Calu3 (cell line): ENCODE results near the gene GNPTAB. TPM values are rescaled to one million over a fixed set of nuclear protein-coding genes. Genes with fewer than 3 reads are reported as not detected.

Source experiments
- BruUV-seq: library from RNA; stranded (reverse); fragments of 400-500 nt; replicated peaks from 2 replicates; lab custom pipeline; 2021; lab: Mats Ljungman, UMichigan
- CTCF ChIA-PET: fragments of 300-600 bp; sonication (Branson Sonifier 250); formaldehyde crosslinking; loops from one replicate; lab custom pipeline; 2022; ENCODE audit warnings: antibody characterized with exemption; lab: Charles Lee
- DNase-seq: peaks from one replicate; pipeline ENCODE4 v3.0.0; 2022
- H3K27ac Mint-ChIP-seq: one replicate; pipeline ENCODE4 v1.8.0; 2022; ENCODE audit warnings: mixed read lengths; ENCODE audit not compliant: unreplicated experiment
- H3K27me3 Mint-ChIP-seq: one replicate; pipeline ENCODE4 v1.8.0; 2022; ENCODE audit warnings: mixed read lengths; ENCODE audit not compliant: unreplicated experiment
- H3K36me3 Mint-ChIP-seq: one replicate; pipeline ENCODE4 v1.8.0; 2022; ENCODE audit warnings: mild to moderate bottlenecking, moderate library complexity, mixed read lengths; ENCODE audit not compliant: insufficient read depth, unreplicated experiment
- H3K4me1 Mint-ChIP-seq: one replicate; pipeline ENCODE4 v1.8.0; 2022; ENCODE audit warnings: mild to moderate bottlenecking, low read depth, mixed read lengths; ENCODE audit not compliant: unreplicated experiment
- H3K4me3 Mint-ChIP-seq: one replicate; pipeline ENCODE4 v1.8.0; 2022; ENCODE audit warnings: mild to moderate bottlenecking, low read depth, moderate library complexity, mixed read lengths; ENCODE audit not compliant: unreplicated experiment
- H3K9me3 Mint-ChIP-seq: one replicate; pipeline ENCODE4 v1.8.0; 2022; ENCODE audit warnings: low read depth, mixed read lengths; ENCODE audit not compliant: unreplicated experiment
- intact Hi-C: fragments of 100-400 bp; cut with micrococcal nuclease; formaldehyde crosslinking; loops from one replicate; pipeline ENCODE4 v1.10.0; 2022; ENCODE audit not compliant: unreplicated experiment
- total RNA-seq: library from RNA; stranded (reverse); gene quantifications from 2 replicates; pipeline ENCODE4 v1.2.3, GENCODE V29; 2022
- TF ChIP-seq, protein P1 (sequence below): fragments of 200-600 bp; IDR thresholded peaks from one replicate; pipeline ENCODE4 v1.8.0; 2022; ENCODE audit warnings: antibody characterized with exemption; ENCODE audit not compliant: unreplicated experiment

GNPTAB gene
- total RNA-seq, 1 experiment from 2014 or later = 36.0 TPM

DNA sequence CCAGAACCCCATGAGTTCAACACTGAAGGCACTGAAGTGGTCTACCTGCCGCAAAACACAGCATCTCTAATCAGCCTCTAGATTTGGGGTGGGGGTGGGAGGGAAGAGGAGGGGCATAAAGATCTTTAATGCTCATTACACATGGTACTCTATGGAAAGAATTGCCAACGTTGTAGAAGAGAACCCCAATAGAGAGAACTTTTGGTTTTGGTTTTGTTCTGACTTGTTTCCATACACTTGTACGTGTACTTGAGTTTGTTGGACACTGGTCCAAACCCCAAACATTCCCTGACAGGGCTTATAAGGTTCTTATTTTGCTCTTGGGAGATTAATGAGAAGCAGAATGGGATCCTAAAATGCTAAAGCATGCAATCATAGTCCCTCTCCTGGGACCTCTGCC, 31.0 kb downstream of the GNPTAB start:
- no peaks in the 10 kb centered on the region for H3K9me3 Mint-ChIP-seq
- no TSS peak for BruUV-seq
- DNase-seq = no peak
- no peaks in the 10 kb centered on the region for H3K27me3 Mint-ChIP-seq
- intact Hi-C loops = no loop called here
- H3K36me3 Mint-ChIP-seq = no peaks in the 10 kb centered on the region
- TF ChIP-seq, protein P1, sequence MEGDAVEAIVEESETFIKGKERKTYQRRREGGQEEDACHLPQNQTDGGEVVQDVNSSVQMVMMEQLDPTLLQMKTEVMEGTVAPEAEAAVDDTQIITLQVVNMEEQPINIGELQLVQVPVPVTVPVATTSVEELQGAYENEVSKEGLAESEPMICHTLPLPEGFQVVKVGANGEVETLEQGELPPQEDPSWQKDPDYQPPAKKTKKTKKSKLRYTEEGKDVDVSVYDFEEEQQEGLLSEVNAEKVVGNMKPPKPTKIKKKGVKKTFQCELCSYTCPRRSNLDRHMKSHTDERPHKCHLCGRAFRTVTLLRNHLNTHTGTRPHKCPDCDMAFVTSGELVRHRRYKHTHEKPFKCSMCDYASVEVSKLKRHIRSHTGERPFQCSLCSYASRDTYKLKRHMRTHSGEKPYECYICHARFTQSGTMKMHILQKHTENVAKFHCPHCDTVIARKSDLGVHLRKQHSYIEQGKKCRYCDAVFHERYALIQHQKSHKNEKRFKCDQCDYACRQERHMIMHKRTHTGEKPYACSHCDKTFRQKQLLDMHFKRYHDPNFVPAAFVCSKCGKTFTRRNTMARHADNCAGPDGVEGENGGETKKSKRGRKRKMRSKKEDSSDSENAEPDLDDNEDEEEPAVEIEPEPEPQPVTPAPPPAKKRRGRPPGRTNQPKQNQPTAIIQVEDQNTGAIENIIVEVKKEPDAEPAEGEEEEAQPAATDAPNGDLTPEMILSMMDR = no peak
- CTCF ChIA-PET = no interaction called here
- no peaks in the 10 kb centered on the region for H3K4me1 Mint-ChIP-seq
- H3K4me3 Mint-ChIP-seq = no peak overlapping the region
- H3K27ac Mint-ChIP-seq = no peak overlapping the region

DNA sequence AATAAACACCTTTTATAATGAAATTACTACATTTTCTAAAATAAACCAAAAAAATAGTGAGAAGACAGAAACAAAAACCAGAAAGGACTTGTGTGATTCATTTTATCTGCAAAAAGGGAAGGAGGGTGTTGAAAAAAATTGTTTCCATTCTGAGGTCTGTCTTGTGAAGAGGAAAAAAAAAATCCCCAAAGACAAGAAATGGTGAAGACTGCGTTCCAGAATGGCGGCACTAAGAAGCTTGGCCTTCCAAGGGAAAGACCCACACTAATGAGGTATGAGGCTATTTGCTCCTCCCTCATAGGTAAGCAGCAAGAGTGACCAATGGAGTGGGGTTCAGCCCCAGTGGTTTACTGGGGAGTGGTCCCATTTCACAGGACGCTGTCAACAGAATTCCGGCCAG, 35.0 kb downstream of the GNPTAB start:
- H3K27ac Mint-ChIP-seq = no peak overlapping the region
- no peaks in the 10 kb centered on the region for H3K4me1 Mint-ChIP-seq
- no peaks in the 10 kb centered on the region for H3K9me3 Mint-ChIP-seq
- no TSS peak for BruUV-seq
- intact Hi-C loops = no loop called here
- TF ChIP-seq, protein P1 = no peak
- H3K27me3 Mint-ChIP-seq = no peaks in the 10 kb centered on the region
- no peak for DNase-seq
- CTCF ChIA-PET = no interaction called here
- H3K36me3 Mint-ChIP-seq = no peaks in the 10 kb centered on the region
- H3K4me3 Mint-ChIP-seq = no peak overlapping the region

- intact Hi-C loops = no loop called here
- Mint-ChIP-seq H3K36me3 (no peaks in the 10 kb centered on the region), H3K4me3 (no peak overlapping the region), H3K4me1 (no peaks in the 10 kb centered on the region), H3K27me3 (no peaks in the 10 kb centered on the region), H3K9me3 (no peaks in the 10 kb centered on the region), H3K27ac (no peak overlapping the region)
- CTCF ChIA-PET = no interaction called here
- no TSS peak for BruUV-seq
- no peak for DNase-seq
- TF ChIP-seq, protein P1 = no peak
These were observed 35.7 kb downstream of the GNPTAB start for GRCh38 chr12:101795013-101795412.

DNA sequence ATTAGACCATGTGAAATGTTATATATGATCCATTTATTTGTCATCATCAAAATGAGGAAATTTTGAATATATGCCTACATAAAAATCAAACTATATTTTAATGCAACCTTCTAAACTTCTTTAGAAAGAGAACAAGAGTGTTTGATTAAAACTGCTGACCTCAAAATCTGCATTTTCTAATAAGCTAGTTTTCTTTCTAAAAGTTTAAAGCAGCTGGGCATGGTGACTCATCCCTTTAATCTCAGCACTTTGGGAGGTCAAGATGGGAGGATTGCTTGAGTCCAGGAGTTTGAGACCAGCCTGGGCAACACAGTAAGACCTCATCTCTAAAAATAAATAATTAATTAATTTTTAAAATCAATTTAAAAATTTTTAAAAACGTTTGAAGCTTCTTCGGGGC, 36.2 kb downstream of the GNPTAB start:
- CTCF ChIA-PET = interaction anchor here (0.6 kb wide), 1 partner anchor 329 kb away, joined by 4 read pairs; no protein-coding TSS in a partner anchor

More for the DNA sequence above, 36.2 kb downstream of the GNPTAB start:
- DNase-seq = no peak
- intact Hi-C loops = loop anchor here (5.0 kb wide), 1 partner anchor 38 kb away; the partner anchor contains the start of gene GNPTAB
- Mint-ChIP-seq H3K4me3 (no peak overlapping the region), H3K27ac (no peak overlapping the region), H3K9me3 (no peaks in the 10 kb centered on the region), H3K36me3 (no peaks in the 10 kb centered on the region), H3K4me1 (no peaks in the 10 kb centered on the region), H3K27me3 (no peaks in the 10 kb centered on the region)
- TF ChIP-seq, protein P1 = no peak
- no TSS peak for BruUV-seq
